ENCODE data around the gene ZFHX2. TPM values are rescaled to one million over a fixed set of nuclear protein-coding genes. Genes with fewer than 3 reads are reported as not detected.

Gene ZFHX2
- total and polyA plus RNA-seq, 2 of the 13 experiments (the other 11 are each of a cell fraction or from before 2014, with no cell fraction given) = 0.17 to 0.44 TPM

- TF ChIP-seq ZNF749 (CRISPR knock-in tag; IDR thresholded peaks at IDR 0.05; ENCODE audit: borderline replicate concordance) (peak; percentile 89; the same call in 1 of the 2 replicates), ZNF460 (CRISPR knock-in tag; IDR thresholded peaks at IDR 0.05; ENCODE audit: borderline replicate concordance) (no peak), HNRNPH1 (optimal IDR thresholded peaks at IDR 0.05; ENCODE audit: low read depth, low read length) (peak; percentile 92), ZNF124 (CRISPR knock-in tag; IDR thresholded peaks at IDR 0.05) (0 out of 2 replicates have a peak, but pooled peaks have one; percentile 23), ZNF30 (CRISPR knock-in tag; IDR thresholded peaks at IDR 0.05) (no peak), NFE2 (CRISPR knock-in tag; IDR thresholded peaks at IDR 0.05) (no peak), BRCA1 (CRISPR knock-in tag; IDR thresholded peaks at IDR 0.05) (peak; percentile 60; the same call in 1 of the 2 replicates), MYNN (CRISPR knock-in tag; IDR thresholded peaks at IDR 0.05; ENCODE audit: low read depth) (no peak; the same call in 1 of the 2 replicates), TP53 (CRISPR knock-in tag; conservative IDR thresholded peaks at IDR 0.05) (no peak), FOXJ3 (CRISPR knock-in tag; IDR thresholded peaks at IDR 0.05; ENCODE audit: borderline replicate concordance) (no peak), MLXIP (CRISPR knock-in tag; IDR thresholded peaks at IDR 0.05; ENCODE audit: borderline replicate concordance) (no peak), ZNF33A (CRISPR knock-in tag; IDR thresholded peaks at IDR 0.05; ENCODE audit: borderline replicate concordance) (no peak), JUND (CRISPR knock-in tag; IDR thresholded peaks at IDR 0.05) (no peak; the same call in 1 of the 2 replicates), CREB3 (CRISPR knock-in tag; IDR thresholded peaks at IDR 0.05) (no peak), ZNF335 (CRISPR knock-in tag; IDR thresholded peaks at IDR 0.05) (peak; percentile 88), FUBP1 (CRISPR knock-in tag; IDR thresholded peaks at IDR 0.05; ENCODE audit: borderline replicate concordance) (peak; percentile 95; the same call in 1 of the 2 replicates), HDAC6 (IDR thresholded peaks at IDR 0.05; ENCODE audit: low read depth, low read length) (no peak), JDP2 (CRISPR knock-in tag; IDR thresholded peaks at IDR 0.05; ENCODE audit: borderline replicate concordance) (no peak; the same call in 1 of the 2 replicates), ZNF883 (CRISPR knock-in tag; IDR thresholded peaks at IDR 0.05; ENCODE audit: not compliant biosample characterization) (peak; percentile 95), ZNF549 (CRISPR knock-in tag; IDR thresholded peaks at IDR 0.05) (no peak), ZNF552 (CRISPR knock-in tag; IDR thresholded peaks at IDR 0.05; ENCODE audit: borderline replicate concordance) (no peak)
Observed at GRCh38 chr14:23567186-23568020, 15.8 kb upstream of the ZFHX2 start, which contains the start of gene AP1G2 (continued).

Measured in HepG2 (cell line).